Mesendoderm (in vitro differentiated cells): ENCODE data around the gene STK25.
"Not testable (repeated sequence)": the region's sequence is repeated elsewhere in the genome, so short reads cannot be mapped to it uniquely, and the experiment has no call there.

Experiments
- DNase-seq: peaks from one replicate; pipeline ENCODE4 v3.0.0; 2013
- H2AK5ac ChIP-seq: 2 replicates; pipeline ENCODE4 v1.6.1; 2013; ENCODE audit warnings: low read length, inconsistent platforms
- H2BK120ac ChIP-seq: 2 replicates; pipeline ENCODE4 v1.6.1; 2013; ENCODE audit warnings: low read depth, mild to moderate bottlenecking, low read length, moderate library complexity, mixed read lengths
- H2BK15ac ChIP-seq: replicated peaks from 2 replicates; pipeline ENCODE4 v1.6.1; 2013; ENCODE audit warnings: low read depth, mild to moderate bottlenecking, moderate library complexity
- H2BK5ac ChIP-seq: 2 replicates; pipeline ENCODE4 v1.6.1; 2013; ENCODE audit warnings: low read length, inconsistent platforms
- H3K18ac ChIP-seq: 2 replicates; pipeline ENCODE4 v1.6.1; 2013; ENCODE audit warnings: mild to moderate bottlenecking, low read length, mixed read lengths
- H3K23ac ChIP-seq: one replicate; pipeline ENCODE4 v1.6.1; 2013; ENCODE audit warnings: low read length
- H3K27ac ChIP-seq: 2 replicates; pipeline ENCODE4 v1.5.1; 2013; ENCODE audit warnings: low read depth, mild to moderate bottlenecking, inconsistent platforms, low read length, moderate library complexity
- H3K27me3 ChIP-seq: 2 replicates; pipeline ENCODE4 v1.6.1; 2013; ENCODE audit warnings: low read length, control low read depth, mild to moderate bottlenecking, inconsistent platforms; ENCODE audit not compliant: insufficient read depth, poor library complexity
- H3K36me3 ChIP-seq: 2 replicates; pipeline ENCODE4 v1.6.1; 2013; ENCODE audit warnings: low read length, inconsistent platforms; ENCODE audit not compliant: control insufficient read depth, insufficient read depth
- H3K4ac ChIP-seq: one replicate; pipeline ENCODE4 v1.6.1; 2013; ENCODE audit warnings: low read depth, mild to moderate bottlenecking, low read length, moderate library complexity
- H3K4me1 ChIP-seq: 2 replicates; pipeline ENCODE4 v1.6.1; 2013; ENCODE audit warnings: low read depth, low read length, inconsistent platforms; ENCODE audit not compliant: control insufficient read depth
- H3K4me2 ChIP-seq: 2 replicates; pipeline ENCODE4 v1.6.1; 2013; ENCODE audit warnings: low read length
- H3K4me3 ChIP-seq: 2 replicates; pipeline ENCODE4 v1.5.1; 2013; ENCODE audit warnings: mild to moderate bottlenecking, low read length
- H3K56ac ChIP-seq: one replicate; pipeline ENCODE4 v1.6.1; 2013; ENCODE audit warnings: low read length
- H3K79me1 ChIP-seq: 2 replicates; pipeline ENCODE4 v1.6.1; 2013; ENCODE audit warnings: low read length, inconsistent platforms
- H3K79me2 ChIP-seq: 2 replicates; pipeline ENCODE4 v1.6.1; 2013; ENCODE audit warnings: mild to moderate bottlenecking, low read length; ENCODE audit not compliant: control insufficient read depth, insufficient read depth
- H3K9ac ChIP-seq: 2 replicates; pipeline ENCODE4 v1.6.1; 2013; ENCODE audit warnings: low read length, inconsistent platforms
- H4K5ac ChIP-seq: one replicate; pipeline ENCODE4 v1.6.1; 2013; ENCODE audit warnings: low read length
- H4K8ac ChIP-seq: one replicate; pipeline ENCODE4 v1.6.1; 2013; ENCODE audit warnings: low read depth, mild to moderate bottlenecking, control low read depth, low read length, moderate library complexity
- WGBS: extraction: QIAGEN DNeasy Blood & Tissue Kit; methylation state at CpG from one replicate; pipeline ENCODE4 v1.1.7; 2013; ENCODE audit warnings: low lambda C conversion rate, missing lambda C conversion rate; ENCODE audit not compliant: insufficient coverage; ENCODE audit errors: extremely low coverage; 5-methylcytosine and 5-hydroxymethylcytosine counted together

STK25 gene

DNA sequence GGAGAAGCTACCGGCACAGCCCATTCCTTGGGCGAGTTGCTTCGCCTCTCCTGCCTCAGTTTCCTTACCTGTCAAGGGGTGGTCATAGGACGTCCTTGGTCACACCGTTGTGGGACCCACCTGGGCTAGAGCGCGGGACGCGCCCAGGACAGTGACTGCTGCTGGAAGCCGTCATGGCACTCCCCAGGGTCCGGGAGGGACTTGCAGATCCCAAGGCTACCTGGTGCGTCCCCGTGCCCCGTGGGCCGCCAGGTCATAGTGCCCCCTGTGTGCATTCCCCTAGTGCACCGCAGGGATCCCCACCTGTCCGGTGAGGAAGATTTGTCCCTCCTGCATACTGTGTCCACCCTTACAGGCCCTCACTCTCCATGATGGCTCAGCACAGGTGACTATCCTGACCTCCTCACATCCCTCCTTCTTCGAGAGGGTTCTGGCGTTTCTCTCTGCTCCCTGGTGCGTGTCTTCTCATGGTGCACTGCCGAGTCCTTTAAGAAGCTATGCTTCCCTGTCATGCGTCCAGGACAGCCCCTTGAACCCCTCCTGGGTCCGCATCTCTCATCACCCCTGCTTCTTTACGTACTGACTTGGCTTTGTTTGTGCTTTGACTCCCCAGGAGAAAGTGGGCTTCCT, 886 bp upstream of the STK25 start:
- Histone ChIP-seq H3K27ac (no peak overlapping the region), H3K18ac (no peak overlapping the region), H2BK120ac (no peak overlapping the region), H3K79me1 (peaks cover 22% of the 10 kb centered on the region), H3K23ac (no peak overlapping the region), H3K36me3 (no peaks in the 10 kb centered on the region), H3K27me3 (no peaks in the 10 kb centered on the region), H3K79me2 (peaks cover 35% of the 10 kb centered on the region), H2BK15ac (no peak overlapping the region), H3K9ac (peak overlapping the region; percentile 79), H3K4me2 (peak overlapping the region; percentile 21), H3K56ac (peak overlapping the region; percentile 84), H3K4me3 (peak overlapping the region; percentile 2), H2AK5ac (peak overlapping the region; percentile 5), H2BK5ac (no peak overlapping the region), H3K4me1 (peaks cover 2% of the 10 kb centered on the region), H4K5ac (no peak overlapping the region), H3K4ac (no peak overlapping the region), H4K8ac (no peak overlapping the region)
- DNase-seq, result no peak
- no CpG with 5 or more reads among the region's 24 CpGs for WGBS

DNA sequence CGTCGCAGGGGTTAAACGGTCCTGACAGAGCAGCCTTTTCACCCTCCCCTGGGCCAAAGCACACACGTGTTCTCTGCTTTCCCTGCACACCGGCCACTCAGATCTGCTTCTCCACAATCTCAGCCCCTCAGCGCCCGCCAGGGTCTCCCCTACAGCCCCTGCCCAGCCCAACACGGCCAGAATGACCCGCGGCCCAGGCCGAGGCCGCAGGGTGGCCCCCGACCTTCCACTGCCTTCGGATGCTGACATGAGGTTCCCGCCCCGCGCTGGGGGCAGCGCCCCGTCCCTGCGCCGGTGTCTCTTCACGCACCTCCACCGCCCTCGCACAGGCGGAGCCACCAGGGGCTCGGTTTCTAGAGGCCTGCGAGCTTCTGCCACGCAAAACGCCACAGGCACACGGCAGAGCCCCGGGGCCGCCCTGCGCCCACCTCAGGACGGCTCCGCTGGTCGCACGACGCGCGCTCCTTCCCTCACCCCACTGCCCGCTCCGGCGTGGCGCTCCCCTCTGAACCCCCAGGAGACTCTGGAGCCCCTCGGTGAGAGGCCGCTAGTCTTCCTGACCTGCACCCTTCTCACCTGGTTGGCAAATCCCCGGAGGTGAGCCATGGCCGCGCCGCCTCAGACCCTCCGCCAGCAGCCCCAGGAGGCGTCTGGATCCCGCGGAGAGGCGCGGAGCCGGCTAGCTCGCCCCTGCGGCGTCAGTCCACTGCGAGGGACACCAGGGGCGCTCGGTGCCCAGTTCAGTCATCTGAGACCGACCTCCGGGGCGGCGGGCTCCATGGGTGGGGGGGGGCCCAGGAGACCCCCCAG, 749 bp downstream of the STK25 start:
- Histone ChIP-seq H3K4me2 (peak overlapping the region; percentile 63), H2BK5ac (no peak overlapping the region), H3K36me3 (peaks cover 1% of the 10 kb centered on the region), H3K23ac (no peak overlapping the region), H3K18ac (peak overlapping the region; percentile 97), H2BK120ac (no peak overlapping the region), H2BK15ac (no peak overlapping the region), H3K4ac (peak overlapping the region; percentile 82), H2AK5ac (no peak overlapping the region), H4K8ac (no peak overlapping the region), H3K4me3 (peak overlapping the region; percentile 92), H3K4me1 (peaks cover 2% of the 10 kb centered on the region), H3K56ac (peak overlapping the region; percentile 96), H3K9ac (peak overlapping the region; percentile 97), H3K27ac (peak overlapping the region; percentile 48), H3K79me2 (peaks cover 42% of the 10 kb centered on the region), H3K79me1 (peaks cover 29% of the 10 kb centered on the region), H3K27me3 (no peaks in the 10 kb centered on the region), H4K5ac (no peak overlapping the region)
- no CpG with 5 or more reads among the region's 67 CpGs for WGBS
- DNase-seq, result peak; percentile 70

DNA sequence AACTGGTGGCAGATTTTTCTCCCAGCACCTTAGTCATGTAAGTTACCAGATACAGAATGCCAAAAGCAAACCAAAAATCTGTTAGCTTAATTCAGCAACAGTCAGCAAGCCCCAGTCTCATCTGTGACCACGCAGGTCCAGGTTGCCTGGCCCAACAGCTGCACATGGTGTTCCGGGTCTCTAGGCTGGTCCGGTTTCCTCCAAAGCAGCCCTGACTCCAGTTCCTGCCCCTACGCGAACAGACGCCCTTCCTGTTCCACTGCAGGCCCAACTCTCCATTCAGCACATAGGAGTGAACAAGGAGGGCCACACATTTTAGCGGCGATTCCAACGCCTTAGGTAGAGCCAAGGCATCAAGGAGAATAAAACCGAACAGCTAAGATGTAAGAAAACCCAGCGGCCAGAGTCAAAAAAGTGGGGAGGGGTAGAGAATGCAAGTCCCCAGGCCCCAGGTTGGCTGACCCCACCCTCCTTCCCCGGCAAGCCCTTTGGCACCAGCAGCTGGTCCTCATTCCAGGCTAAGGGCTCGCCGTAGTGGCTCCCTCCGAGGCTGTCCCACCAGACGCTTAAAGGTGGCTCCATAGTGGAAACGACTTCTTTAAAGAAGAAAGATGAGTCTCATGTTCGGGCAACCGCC, 1.5 kb downstream of the STK25 start:
- H3K27ac ChIP-seq, result no peak overlapping the region
- no peak overlapping the region for H2AK5ac ChIP-seq
- peak overlapping the region; percentile 63 for H3K4me2 ChIP-seq
- no peak overlapping the region for H2BK5ac ChIP-seq
- H3K79me2 ChIP-seq, result peaks cover 46% of the 10 kb centered on the region
- peak; percentile 47 for DNase-seq
- peaks cover 1% of the 10 kb centered on the region for H3K36me3 ChIP-seq
- H4K5ac ChIP-seq, result no peak overlapping the region
- no peak overlapping the region for H3K23ac ChIP-seq
- no peak overlapping the region for H3K18ac ChIP-seq
- H3K27me3 ChIP-seq, result no peaks in the 10 kb centered on the region
- H2BK15ac ChIP-seq, result no peak overlapping the region
- H4K8ac ChIP-seq, result no peak overlapping the region
- H3K4me1 ChIP-seq, result peaks cover 2% of the 10 kb centered on the region
- H3K56ac ChIP-seq, result peak overlapping the region; percentile 96
- no peak overlapping the region for H3K4ac ChIP-seq
- peak overlapping the region; percentile 97 for H3K9ac ChIP-seq
- peaks cover 29% of the 10 kb centered on the region for H3K79me1 ChIP-seq
- no peak overlapping the region for H2BK120ac ChIP-seq
- no CpG with 5 or more reads among the region's 19 CpGs for WGBS
- peak overlapping the region; percentile 92 for H3K4me3 ChIP-seq

DNA sequence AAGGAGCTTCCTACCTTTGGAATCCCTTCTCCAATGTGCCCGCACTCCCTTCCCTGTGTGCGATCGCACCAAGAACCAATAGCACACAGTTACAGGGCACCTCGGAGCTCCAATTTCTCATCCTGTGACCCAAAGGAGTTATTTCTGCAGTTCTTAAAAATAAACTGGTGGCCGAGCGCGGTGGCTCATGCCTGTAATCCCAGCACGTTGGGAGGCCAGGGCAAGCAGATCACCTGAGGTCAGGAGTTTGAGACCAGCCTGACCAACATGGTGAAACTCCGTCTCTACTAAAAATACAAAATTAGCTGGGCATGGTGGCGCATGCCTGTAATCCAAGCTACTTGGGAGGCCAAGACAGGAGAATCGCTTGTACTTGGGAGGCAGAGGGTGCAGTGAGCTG, 2.1 kb downstream of the STK25 start:
- not testable (repeated sequence) for H3K23ac ChIP-seq, H3K4me2 ChIP-seq, H3K27me3 ChIP-seq, DNase-seq, H3K9ac ChIP-seq, H2BK120ac ChIP-seq, H3K18ac ChIP-seq, H3K4ac ChIP-seq, H2BK15ac ChIP-seq, H3K27ac ChIP-seq, H2AK5ac ChIP-seq, H2BK5ac ChIP-seq, H3K56ac ChIP-seq, H3K4me3 ChIP-seq, H4K8ac ChIP-seq, H3K4me1 ChIP-seq, H4K5ac ChIP-seq, H3K36me3 ChIP-seq
- Histone ChIP-seq H3K79me1 (peaks cover 31% of the 10 kb centered on the region), H3K79me2 (peaks cover 49% of the 10 kb centered on the region)
- no CpG with 5 or more reads among the region's 11 CpGs for WGBS

DNA sequence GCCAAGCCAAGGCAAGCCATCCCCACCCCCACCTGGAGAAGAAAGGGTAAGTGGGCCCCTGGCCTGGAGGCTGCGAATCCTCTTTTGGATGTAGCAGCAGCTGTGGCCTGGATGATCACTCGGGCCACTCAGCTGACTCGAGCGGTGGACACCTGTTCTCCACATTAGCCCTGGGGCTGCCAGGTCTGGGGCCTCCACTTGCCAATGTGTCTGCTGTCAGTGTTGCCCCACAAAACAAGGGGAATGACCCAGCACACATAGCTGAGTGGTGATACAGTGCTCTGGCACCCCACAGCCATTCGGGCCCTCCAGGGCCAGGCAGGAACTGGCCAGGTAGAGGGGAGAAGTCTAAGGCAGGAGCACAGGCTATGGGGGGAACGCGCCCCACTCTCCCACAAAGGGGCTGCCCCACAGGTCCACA, 2.6 kb downstream of the STK25 start:
- Histone ChIP-seq H2BK5ac (no peak overlapping the region), H3K36me3 (peaks cover 6% of the 10 kb centered on the region), H3K56ac (no peak overlapping the region), H3K27me3 (no peaks in the 10 kb centered on the region), H3K18ac (no peak overlapping the region), H3K4me3 (no peak overlapping the region), H2BK120ac (no peak overlapping the region), H4K5ac (no peak overlapping the region), H3K4me2 (no peak overlapping the region), H2BK15ac (no peak overlapping the region), H3K27ac (no peak overlapping the region), H3K4ac (no peak overlapping the region), H3K4me1 (peaks cover 2% of the 10 kb centered on the region), H4K8ac (no peak overlapping the region), H3K23ac (no peak overlapping the region), H3K79me2 (peaks cover 51% of the 10 kb centered on the region), H3K9ac (no peak overlapping the region), H2AK5ac (no peak overlapping the region), H3K79me1 (peaks cover 35% of the 10 kb centered on the region)
- no peak for DNase-seq
- WGBS, result no CpG with 5 or more reads among the region's 7 CpGs
